ENCODE results near the gene HOTAIR.

DNA sequence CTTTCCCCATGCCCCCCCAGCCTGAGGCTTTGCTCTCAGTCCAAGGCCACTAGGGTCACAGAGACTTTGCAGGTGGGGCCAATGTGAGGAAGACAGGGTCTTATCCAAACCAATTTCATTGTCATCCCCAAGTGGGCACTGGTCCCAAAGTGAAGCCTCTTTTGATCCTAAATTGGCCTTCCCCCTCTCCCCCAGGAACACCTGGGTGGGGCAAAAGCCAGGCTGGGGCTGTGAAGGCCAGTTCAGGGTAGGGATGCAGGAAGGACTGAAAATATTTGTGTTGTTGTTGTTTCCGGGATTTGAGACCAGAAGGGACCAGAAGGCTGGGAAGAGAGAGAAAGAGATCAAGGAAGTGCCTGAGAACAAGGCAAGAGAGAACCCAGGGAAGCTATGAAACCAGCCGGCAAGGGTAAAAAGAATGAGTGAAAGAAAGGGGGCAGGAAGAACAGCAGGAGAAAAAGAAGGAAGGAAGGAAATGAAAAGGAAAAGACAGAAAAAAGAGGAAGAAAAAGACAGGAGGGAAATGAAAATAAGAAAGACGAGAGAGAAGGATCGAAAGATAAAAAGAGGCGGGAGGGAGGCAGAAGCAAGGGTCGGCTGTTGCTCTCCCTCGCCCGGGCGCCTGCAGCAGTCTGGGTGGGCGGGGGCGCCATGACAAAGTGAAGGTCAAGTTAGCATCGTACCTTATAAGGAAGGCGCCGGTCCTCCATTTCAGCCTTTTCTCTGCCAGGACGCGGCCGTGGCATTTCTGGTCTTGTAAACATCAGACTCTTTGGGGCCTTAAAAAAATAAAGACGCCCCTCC, 9.3 kb downstream of the HOTAIR start:
- TF ChIP-seq, protein P1, sequence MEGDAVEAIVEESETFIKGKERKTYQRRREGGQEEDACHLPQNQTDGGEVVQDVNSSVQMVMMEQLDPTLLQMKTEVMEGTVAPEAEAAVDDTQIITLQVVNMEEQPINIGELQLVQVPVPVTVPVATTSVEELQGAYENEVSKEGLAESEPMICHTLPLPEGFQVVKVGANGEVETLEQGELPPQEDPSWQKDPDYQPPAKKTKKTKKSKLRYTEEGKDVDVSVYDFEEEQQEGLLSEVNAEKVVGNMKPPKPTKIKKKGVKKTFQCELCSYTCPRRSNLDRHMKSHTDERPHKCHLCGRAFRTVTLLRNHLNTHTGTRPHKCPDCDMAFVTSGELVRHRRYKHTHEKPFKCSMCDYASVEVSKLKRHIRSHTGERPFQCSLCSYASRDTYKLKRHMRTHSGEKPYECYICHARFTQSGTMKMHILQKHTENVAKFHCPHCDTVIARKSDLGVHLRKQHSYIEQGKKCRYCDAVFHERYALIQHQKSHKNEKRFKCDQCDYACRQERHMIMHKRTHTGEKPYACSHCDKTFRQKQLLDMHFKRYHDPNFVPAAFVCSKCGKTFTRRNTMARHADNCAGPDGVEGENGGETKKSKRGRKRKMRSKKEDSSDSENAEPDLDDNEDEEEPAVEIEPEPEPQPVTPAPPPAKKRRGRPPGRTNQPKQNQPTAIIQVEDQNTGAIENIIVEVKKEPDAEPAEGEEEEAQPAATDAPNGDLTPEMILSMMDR (conservative IDR thresholded peaks at IDR 0.05 in 1 of 2, IDR thresholded peaks at IDR 0.05 in 1 of 2; ENCODE audit: extremely low read depth in 1 of 2, insufficient read depth in 1 of 2, low read depth in 1 of 2, low read length in 2 of 2), result no peak
- no peak for TF ChIP-seq EZH2 (IDR thresholded peaks at IDR 0.05; ENCODE audit: borderline replicate concordance, low read length)

All from mammary epithelial cell (primary cell).